Activated naive CD8-positive, alpha-beta T cell treated with anti-CD3 and anti-CD28 coated beads, Interleukin-2, amount 50 U/mL, for 24 hours (primary cell): ENCODE data around the gene BEST1.

Experiments used
- ATAC-seq: fragments of 150-1000 bp; cut with Tn5 transposase; one replicate; pipeline ENCODE4 v1.10.0; 2021
- DNase-seq: peaks from one replicate; pipeline ENCODE4 v3.0.0; 2021
- H3K27ac Mint-ChIP-seq: one replicate; pipeline ENCODE4 v1.8.0; 2021; ENCODE audit warnings: mild to moderate bottlenecking, mixed read lengths
- H3K27me3 Mint-ChIP-seq: one replicate; pipeline ENCODE4 v1.8.0; 2021; ENCODE audit warnings: mixed read lengths
- H3K36me3 Mint-ChIP-seq: one replicate; pipeline ENCODE4 v1.8.0; 2021; ENCODE audit warnings: low read depth, mixed read lengths
- H3K4me1 Mint-ChIP-seq: one replicate; pipeline ENCODE4 v1.8.0; 2021; ENCODE audit warnings: mixed read lengths
- H3K4me3 Mint-ChIP-seq: one replicate; pipeline ENCODE4 v1.8.0; 2021; ENCODE audit warnings: mild to moderate bottlenecking, moderate library complexity, mixed read lengths
- H3K9me3 Mint-ChIP-seq: one replicate; pipeline ENCODE4 v1.8.0; 2021; ENCODE audit warnings: mixed read lengths

BEST1 gene

DNA sequence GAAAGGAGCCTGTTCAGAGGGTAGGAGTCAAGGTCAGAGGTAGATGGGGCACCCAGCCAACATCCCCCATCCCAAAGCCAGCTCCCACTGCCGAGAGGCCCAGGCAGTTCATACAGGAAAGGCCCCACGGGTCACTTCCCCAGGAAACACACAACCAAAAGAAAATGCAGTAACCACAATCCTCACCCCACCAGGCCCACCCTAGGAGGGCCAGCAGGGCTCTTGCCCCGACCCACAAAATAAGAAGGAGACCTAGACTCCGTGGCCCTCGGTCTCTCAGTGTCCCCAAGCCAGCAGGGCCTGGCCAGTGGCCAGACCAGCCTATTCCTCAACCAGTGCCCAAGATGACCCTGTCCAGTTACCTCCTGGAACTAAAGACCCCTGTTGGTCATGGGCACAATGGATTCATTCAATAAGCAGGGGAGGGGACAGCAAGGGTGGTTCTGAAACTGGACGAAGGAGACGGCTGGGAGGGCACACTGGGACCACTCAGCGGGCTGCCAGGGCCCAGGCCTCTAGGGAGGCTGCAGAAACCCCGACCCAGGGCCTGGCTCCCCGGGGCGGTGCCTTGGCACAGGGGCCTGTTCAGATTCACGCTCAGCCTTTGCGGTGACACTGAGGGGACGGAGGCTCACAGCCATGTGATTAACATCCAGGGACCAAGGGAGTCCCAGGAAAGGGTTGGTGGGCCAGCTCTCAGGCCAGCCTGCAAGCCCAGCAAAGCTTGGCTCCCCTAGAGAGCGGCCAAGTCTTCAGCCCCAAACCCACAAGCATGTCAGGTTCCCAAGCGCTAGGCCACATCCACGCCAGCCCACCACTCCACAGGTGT lies 38.2 kb upstream of the BEST1 start:
- Mint-ChIP-seq H3K36me3 (no peaks in the 10 kb centered on the region), H3K27me3 (peaks cover 24% of the 10 kb centered on the region), H3K4me3 (no peak overlapping the region), H3K27ac (no peak overlapping the region), H3K9me3 (no peaks in the 10 kb centered on the region), H3K4me1 (no peaks in the 10 kb centered on the region)
- ATAC-seq (no peak), DNase-seq (no peak)

DNA sequence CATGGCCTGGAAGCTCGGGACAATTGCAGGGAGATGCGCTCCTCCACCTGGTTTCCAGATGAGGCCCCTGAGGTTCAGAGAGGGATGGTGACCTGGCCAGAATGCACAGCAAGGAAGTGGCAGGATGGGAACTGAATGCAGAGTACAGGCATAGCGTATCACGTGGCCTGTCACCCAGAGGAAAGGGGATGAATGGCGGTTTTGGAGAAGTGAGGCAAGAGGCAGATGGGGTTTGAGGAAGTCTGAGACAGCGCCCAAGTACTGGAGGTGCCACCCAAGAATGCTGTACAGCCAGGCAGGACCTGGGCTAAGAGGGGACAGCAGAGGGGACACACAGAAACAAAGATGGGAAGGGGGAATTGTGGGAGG lies 37.6 kb upstream of the BEST1 start:
- H3K9me3 Mint-ChIP-seq, result no peaks in the 10 kb centered on the region
- no peak for DNase-seq
- H3K4me3 Mint-ChIP-seq, result no peak overlapping the region
- peaks cover 24% of the 10 kb centered on the region for H3K27me3 Mint-ChIP-seq
- no peaks in the 10 kb centered on the region for H3K36me3 Mint-ChIP-seq
- no peak overlapping the region for H3K27ac Mint-ChIP-seq
- no peak for ATAC-seq
- H3K4me1 Mint-ChIP-seq, result no peaks in the 10 kb centered on the region

DNA sequence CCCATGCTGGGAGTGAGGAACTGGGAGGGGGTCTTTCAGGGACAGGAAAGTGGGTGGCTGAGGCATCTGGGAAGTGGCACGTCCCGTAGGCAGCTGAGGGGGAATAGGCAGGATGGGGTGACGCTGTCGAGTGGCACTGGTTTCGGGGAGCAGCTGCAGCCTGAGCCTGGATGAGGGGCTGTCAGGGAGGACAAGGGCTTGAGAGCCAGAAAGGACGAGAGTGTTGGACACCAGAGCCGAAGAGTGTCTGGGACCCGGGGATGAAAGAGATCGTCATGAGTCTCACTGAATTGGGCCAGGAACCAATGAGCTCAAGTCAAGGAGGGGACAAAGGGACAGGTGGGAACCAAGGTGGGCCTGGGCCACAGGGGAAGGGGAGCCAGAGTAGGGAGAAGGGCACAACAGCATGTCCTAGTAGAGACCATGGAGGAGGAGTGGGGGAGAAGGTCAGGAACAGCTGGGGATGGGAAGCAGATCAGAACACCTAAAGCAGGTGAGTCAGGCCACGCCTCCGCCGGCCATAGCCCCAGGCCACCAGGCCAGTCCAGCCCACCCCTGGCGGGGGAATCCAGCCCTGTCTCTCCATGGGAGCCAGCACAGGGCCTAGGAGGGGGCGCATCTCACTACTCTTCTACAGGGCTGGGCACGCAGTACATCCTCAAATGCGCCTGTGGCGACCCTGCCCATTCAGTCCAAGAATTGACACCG lies 37.0 kb upstream of the BEST1 start:
- Mint-ChIP-seq H3K27me3 (peaks cover 31% of the 10 kb centered on the region), H3K4me1 (peaks cover 1% of the 10 kb centered on the region), H3K36me3 (no peaks in the 10 kb centered on the region), H3K27ac (no peak overlapping the region), H3K4me3 (no peak overlapping the region), H3K9me3 (no peaks in the 10 kb centered on the region)
- no peak for ATAC-seq
- DNase-seq, result no peak

GRCh38 chr11:61913699-61914395 lies 36.3 kb upstream of the BEST1 start:
- Mint-ChIP-seq H3K27me3 (peaks cover 38% of the 10 kb centered on the region), H3K4me3 (no peak overlapping the region), H3K9me3 (no peaks in the 10 kb centered on the region), H3K27ac (no peak overlapping the region), H3K4me1 (peaks cover 1% of the 10 kb centered on the region), H3K36me3 (no peaks in the 10 kb centered on the region)
- ATAC-seq (no peak), DNase-seq (no peak)

DNA sequence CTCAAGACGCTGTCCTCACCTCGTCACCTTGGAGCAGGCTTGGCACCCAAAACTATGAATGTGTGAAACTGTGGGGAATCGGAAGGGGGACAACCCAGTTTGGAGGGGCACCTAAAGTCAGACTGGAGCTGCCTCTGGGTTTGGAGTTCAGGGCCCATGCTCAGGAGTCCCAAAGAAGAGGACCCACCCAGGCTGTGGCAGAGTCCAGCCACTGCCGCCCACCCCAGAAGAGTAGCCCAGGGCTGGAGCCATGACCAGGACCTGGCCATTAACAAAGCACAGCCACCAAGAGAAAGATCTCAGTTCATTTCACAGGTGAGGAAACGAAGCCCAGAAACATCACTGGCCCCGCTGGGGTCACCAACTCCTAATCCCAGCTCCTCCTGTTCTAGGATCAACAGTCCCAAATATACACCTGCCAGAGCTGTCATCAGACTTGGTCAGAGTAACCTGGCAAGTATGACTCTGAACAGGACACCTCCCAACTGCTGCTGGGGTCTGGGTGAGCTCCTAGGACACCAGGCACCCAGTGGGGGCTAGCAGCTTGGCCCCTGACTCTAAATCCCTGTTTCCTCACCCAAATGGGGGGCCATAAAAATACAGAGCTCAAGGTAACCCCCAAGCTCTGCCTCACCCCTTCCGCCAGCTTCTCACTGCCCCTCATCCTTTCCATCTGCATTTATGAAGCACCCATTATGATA lies 35.5 kb upstream of the BEST1 start:
- no peak overlapping the region for H3K4me3 Mint-ChIP-seq

DNA sequence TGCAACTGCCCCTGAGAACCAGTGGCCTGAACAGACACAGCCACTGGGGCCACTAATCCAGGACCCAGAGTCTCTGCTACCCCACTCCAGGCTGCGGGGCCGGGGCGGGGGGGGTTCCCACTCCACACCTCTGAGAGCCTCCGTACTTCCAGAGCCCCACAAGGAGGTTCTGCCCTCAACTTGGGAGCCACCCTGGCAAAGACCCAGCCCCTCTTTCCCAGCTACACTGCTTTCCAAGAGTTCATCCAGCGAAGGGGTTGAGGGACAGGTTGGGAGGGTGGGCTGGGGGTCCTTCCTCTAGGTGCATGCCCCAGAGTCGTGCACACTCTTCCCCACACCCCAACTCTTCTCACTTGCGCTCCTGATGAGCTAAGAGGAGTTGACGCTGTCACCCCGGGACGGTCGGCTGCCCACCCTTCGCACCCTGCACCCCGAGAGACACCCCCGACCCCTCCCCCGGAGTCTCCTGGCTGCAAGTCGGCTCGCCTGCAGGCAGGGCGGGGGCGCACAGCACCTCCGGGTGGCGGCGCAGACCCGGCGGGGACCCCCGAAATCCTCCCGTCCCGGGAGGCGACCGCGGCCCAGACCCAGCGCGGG lies 33.3 kb upstream of the BEST1 start:
- H3K9me3 Mint-ChIP-seq, result no peaks in the 10 kb centered on the region
- H3K4me1 Mint-ChIP-seq, result peaks cover 1% of the 10 kb centered on the region
- H3K27me3 Mint-ChIP-seq, result peaks cover 61% of the 10 kb centered on the region
- H3K4me3 Mint-ChIP-seq, result no peak overlapping the region
- DNase-seq (no peak), ATAC-seq (no peak)
- H3K36me3 Mint-ChIP-seq, result no peaks in the 10 kb centered on the region
- no peak overlapping the region for H3K27ac Mint-ChIP-seq

More for the DNA sequence above, 35.5 kb upstream of the BEST1 start:
- no peaks in the 10 kb centered on the region for H3K9me3 Mint-ChIP-seq
- peaks cover 1% of the 10 kb centered on the region for H3K4me1 Mint-ChIP-seq
- DNase-seq (no peak), ATAC-seq (no peak)
- peaks cover 45% of the 10 kb centered on the region for H3K27me3 Mint-ChIP-seq
- H3K36me3 Mint-ChIP-seq, result no peaks in the 10 kb centered on the region
- no peak overlapping the region for H3K27ac Mint-ChIP-seq

DNA sequence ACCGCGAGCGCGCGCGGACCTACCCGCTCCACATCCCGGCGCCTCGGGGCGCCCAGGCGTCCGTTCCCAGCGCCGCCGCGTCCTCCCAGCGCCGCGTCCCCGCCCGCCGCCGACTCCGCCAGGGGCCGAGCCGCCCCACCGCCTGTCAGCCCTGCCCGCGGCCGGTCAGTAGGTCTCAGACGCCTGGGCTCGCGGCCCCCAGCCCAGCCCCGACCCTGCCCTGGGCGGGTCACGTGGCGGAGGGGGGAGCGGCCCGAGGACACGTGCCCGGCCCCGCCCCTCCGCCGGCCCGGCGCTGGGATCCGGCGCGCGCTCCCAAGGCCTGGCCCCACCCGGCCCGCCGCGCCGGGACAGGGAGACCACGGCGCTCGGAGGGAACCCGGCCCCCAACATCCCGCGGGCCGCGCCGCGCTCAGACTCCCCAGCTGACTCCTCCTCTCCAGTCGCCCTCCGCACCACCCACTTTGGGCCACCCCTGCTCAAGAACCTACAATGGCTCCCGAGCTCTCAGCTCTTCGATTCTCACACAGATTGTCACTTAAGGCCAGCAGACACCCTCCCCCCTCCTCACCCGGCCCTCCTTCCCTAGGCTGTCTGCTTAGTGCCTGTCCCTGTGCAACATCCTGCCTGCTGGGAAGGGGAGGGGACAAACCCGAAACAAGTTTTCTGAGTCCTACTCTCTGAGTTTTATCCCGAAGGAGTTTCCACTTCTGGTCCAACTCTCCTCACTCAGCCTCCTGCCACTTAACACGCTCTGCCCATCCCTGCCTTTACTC lies 32.6 kb upstream of the BEST1 start, which contains the start of gene RAB3IL1:
Gene RAB3IL1 (minus strand): TSS at position 233 of the 776 bp plus-strand sequence. CDS start 199 bp downstream, at position 34.
- DNase-seq (no peak), ATAC-seq (peak; percentile 29)
- Mint-ChIP-seq H3K9me3 (no peaks in the 10 kb centered on the region), H3K4me3 (peak within 1 kb of the TSS; percentile 67), H3K4me1 (peaks cover 1% of the 10 kb centered on the region), H3K36me3 (no peaks in the 10 kb centered on the region), H3K27me3 (peaks cover 63% of the 10 kb centered on the region), H3K27ac (no peak within 1 kb of the TSS)

- H3K27ac Mint-ChIP-seq, result no peak overlapping the region
These were observed 31.8 kb upstream of the BEST1 start for GRCh38 chr11:61918251-61918937.

GRCh38 chr11:61918938-61919704 lies 31.0 kb upstream of the BEST1 start:
- Mint-ChIP-seq H3K9me3 (no peaks in the 10 kb centered on the region), H3K4me1 (peaks cover 1% of the 10 kb centered on the region), H3K27ac (no peak overlapping the region), H3K4me3 (no peak overlapping the region), H3K36me3 (no peaks in the 10 kb centered on the region), H3K27me3 (peaks cover 62% of the 10 kb centered on the region)
- ATAC-seq, result no peak
- DNase-seq, result no peak

More at GRCh38 chr11:61918251-61918937, 31.8 kb upstream of the BEST1 start:
- peaks cover 62% of the 10 kb centered on the region for H3K27me3 Mint-ChIP-seq
- peaks cover 1% of the 10 kb centered on the region for H3K4me1 Mint-ChIP-seq
- no peak for DNase-seq
- no peaks in the 10 kb centered on the region for H3K9me3 Mint-ChIP-seq
- peak overlapping the region; percentile 67 for H3K4me3 Mint-ChIP-seq
- H3K36me3 Mint-ChIP-seq, result no peaks in the 10 kb centered on the region
- ATAC-seq, result no peak

GRCh38 chr11:61919705-61920631 lies 30.2 kb upstream of the BEST1 start:
- DNase-seq (no peak), ATAC-seq (no peak)
- peaks cover 56% of the 10 kb centered on the region for H3K27me3 Mint-ChIP-seq
- peaks cover 1% of the 10 kb centered on the region for H3K4me1 Mint-ChIP-seq
- H3K9me3 Mint-ChIP-seq, result no peaks in the 10 kb centered on the region
- no peaks in the 10 kb centered on the region for H3K36me3 Mint-ChIP-seq
- no peak overlapping the region for H3K27ac Mint-ChIP-seq
- H3K4me3 Mint-ChIP-seq, result no peak overlapping the region

GRCh38 chr11:61921446-61921845 lies 28.7 kb upstream of the BEST1 start:
- Mint-ChIP-seq H3K9me3 (no peaks in the 10 kb centered on the region), H3K36me3 (no peaks in the 10 kb centered on the region), H3K27ac (no peak overlapping the region), H3K27me3 (peaks cover 46% of the 10 kb centered on the region), H3K4me3 (no peak overlapping the region), H3K4me1 (peaks cover 1% of the 10 kb centered on the region)
- no peak for DNase-seq
- ATAC-seq, result no peak

GRCh38 chr11:61922539-61922938 lies 27.6 kb upstream of the BEST1 start:
- DNase-seq, result no peak
- ATAC-seq, result no peak
- Mint-ChIP-seq H3K36me3 (no peaks in the 10 kb centered on the region), H3K27ac (no peak overlapping the region), H3K9me3 (no peaks in the 10 kb centered on the region), H3K27me3 (peaks cover 45% of the 10 kb centered on the region), H3K4me3 (no peak overlapping the region), H3K4me1 (peaks cover 1% of the 10 kb centered on the region)
